HepG2 (cell line): Measurements from ENCODE around the gene KCNQ5. TPM values are rescaled to one million over a fixed set of nuclear protein-coding genes. Genes with fewer than 3 reads are reported as not detected.

Experiments used
- ATAC-seq: fragments of 200-7000 bp; cut with Tn5 transposase; 3 replicates; pipeline ENCODE4 v1.9.1; 2020; ENCODE audit warnings: mild to moderate bottlenecking, moderate library complexity
- BruUV-seq: library from RNA; stranded (reverse); fragments of 400-500 nt; replicated peaks from 2 replicates; lab custom pipeline; 2021; lab: Mats Ljungman, UMichigan
- CTCF ChIA-PET: fragments of 300-600 bp; formaldehyde crosslinking; extraction: SDS; loops from one replicate; lab custom pipeline; 2021; ENCODE audit warnings: low total read pairs, inconsistent platforms, low intra/inter-chr PET ratio; lab: Yijun Ruan, JAX
- POLR2A ChIA-PET: fragments of 350-600 bp; sonication (Branson Sonifier 250); formaldehyde crosslinking; loops from one replicate; lab custom pipeline; 2020; ENCODE audit warnings: antibody characterized with exemption, inconsistent platforms; lab: Yijun Ruan, JAX
- DNase-seq: peaks from one replicate; pipeline ENCODE4 v3.0.0-alpha.2; 2015; ENCODE audit warnings: low spot score
- FAIRE-seq: peaks from 3 replicates; lab custom pipeline; 2011; peaks lifted over from hg19 to GRCh38; lab: Jason Lieb, UNC
- H2AFZ ChIP-seq: one replicate; pipeline ENCODE4 v1.6.1; 2011; ENCODE audit warnings: low read length, inconsistent platforms
- H3K27ac ChIP-seq: fragments of 300-600 bp; 3 replicates; pipeline ENCODE4 v1.8.0; 2011; ENCODE audit warnings: mixed run types, mild to moderate bottlenecking, mixed read lengths, low read length, inconsistent platforms; ENCODE audit not compliant: insufficient read depth; ENCODE audit errors: extremely low read length
- H3K27me3 ChIP-seq, 2 experiments: fragments of 200-600 bp in 1 of 2; 2 replicates in 1 of 2; 3 replicates in 1 of 2; pipeline versions ENCODE4 v1.6.0 to v1.8.0; 2011; ENCODE audit warnings: low read length in 2 of 2, mild to moderate bottlenecking in 2 of 2, moderate library complexity in 2 of 2, inconsistent platforms in 1 of 2; ENCODE audit not compliant: insufficient read depth in 2 of 2, control insufficient read depth in 1 of 2
- H3K36me3 ChIP-seq, 2 experiments: fragments of 200-600 bp in 1 of 2; replicated peaks in 1 of 2; 2 replicates in 1 of 2; 3 replicates in 1 of 2; pipeline versions ENCODE4 v1.5.1 to v1.8.0; 2011; ENCODE audit warnings: low read length in 2 of 2, inconsistent platforms in 1 of 2; ENCODE audit not compliant: insufficient read depth in 2 of 2, control insufficient read depth in 1 of 2
- H3K4me1 ChIP-seq: 2 replicates; pipeline ENCODE4 v1.5.1; 2012; ENCODE audit warnings: low read length, inconsistent platforms; ENCODE audit not compliant: insufficient read depth
- H3K4me2 ChIP-seq: 2 replicates; pipeline ENCODE4 v1.6.0; 2011; ENCODE audit warnings: low read depth, low read length, inconsistent platforms
- H3K4me3 ChIP-seq, 3 experiments: fragments of 200-600 bp in 1 of 3; sonication (generic), shearing (Covaris generic) in 1 of 3; replicated peaks in 1 of 3; 2 replicates each; pipeline ENCODE4 v1.5.1; 2011 to 2016; ENCODE audit warnings: low read length in 3 of 3, inconsistent platforms in 2 of 3, low read depth in 2 of 3, mild to moderate bottlenecking in 2 of 3, control low read depth in 1 of 3, mixed read lengths in 1 of 3; ENCODE audit not compliant: insufficient read depth in 1 of 3
- H3K79me2 ChIP-seq: one replicate; pipeline ENCODE4 v1.6.1; 2011; ENCODE audit warnings: low read length, inconsistent platforms; ENCODE audit not compliant: insufficient read depth
- H3K9ac ChIP-seq: 2 replicates; pipeline ENCODE4 v1.6.0; 2011; ENCODE audit warnings: mild to moderate bottlenecking, low read depth, low read length, inconsistent platforms; ENCODE audit not compliant: insufficient read depth
- H3K9me3 ChIP-seq: 2 replicates; pipeline ENCODE4 v1.5.1; 2012; ENCODE audit warnings: mild to moderate bottlenecking, low read length
- H4K20me1 ChIP-seq: 2 replicates; pipeline ENCODE4 v1.6.0; 2011; ENCODE audit warnings: inconsistent platforms, mild to moderate bottlenecking, low read length, moderate library complexity; ENCODE audit not compliant: insufficient read depth
- AFF4 ChIP-seq: sonication (generic); formaldehyde crosslinking; IDR thresholded peaks from 2 replicates; pipeline ENCODE4 v1.4.0; 2020; ENCODE audit warnings: missing genetic modification reagents
- AGO1 ChIP-seq: fragments of 200-400 bp; formaldehyde crosslinking; IDR thresholded peaks from 2 replicates; pipeline ENCODE4 v1.6.1; 2017; ENCODE audit warnings: mild to moderate bottlenecking, low read depth, low read length, moderate library complexity; ENCODE audit not compliant: poor library complexity, severe bottlenecking
- GATA4 ChIP-seq: sonication (generic); IDR thresholded peaks from 2 replicates; pipeline ENCODE4 v1.6.1; 2016; ENCODE audit warnings: antibody characterized with exemption, low read depth, borderline replicate concordance
- HMGA1 ChIP-seq: sonication (generic); formaldehyde crosslinking; conservative IDR thresholded peaks from 2 replicates; pipeline ENCODE4 v1.4.0; 2020; ENCODE audit warnings: missing genetic modification reagents
- MTA3 ChIP-seq: sonication (generic); formaldehyde crosslinking; IDR thresholded peaks from 2 replicates; pipeline ENCODE4 v1.4.0; 2020; ENCODE audit warnings: missing genetic modification reagents
- PAF1 ChIP-seq: IDR thresholded peaks from 2 replicates; pipeline ENCODE4 v1.6.1; 2016; ENCODE audit warnings: missing genetic modification reagents, missing compliant biosample characterization
- POGZ ChIP-seq: sonication (generic); formaldehyde crosslinking; IDR thresholded peaks from 2 replicates; pipeline ENCODE4 v1.4.0; 2020; ENCODE audit warnings: mild to moderate bottlenecking, missing genetic modification reagents
- SNAPC5 ChIP-seq: sonication (generic); formaldehyde crosslinking; IDR thresholded peaks from 2 replicates; pipeline ENCODE4 v1.8.1; 2023; ENCODE audit warnings: mild to moderate bottlenecking, missing genetic modification reagents, borderline replicate concordance
- TBX2 ChIP-seq: sonication (generic); formaldehyde crosslinking; IDR thresholded peaks from 2 replicates; pipeline ENCODE4 v1.5.0; 2020; ENCODE audit warnings: missing genetic modification reagents, mild to moderate bottlenecking, borderline replicate concordance
- ZNF44 ChIP-seq: sonication (generic); formaldehyde crosslinking; IDR thresholded peaks from 2 replicates; pipeline ENCODE4 v1.5.1; 2020; ENCODE audit warnings: mild to moderate bottlenecking, missing genetic modification reagents
- ZNF512 ChIP-seq: sonication (generic); formaldehyde crosslinking; IDR thresholded peaks from 2 replicates; pipeline ENCODE4 v1.4.0; 2020; ENCODE audit warnings: mild to moderate bottlenecking, missing genetic modification reagents
- ZNF549 ChIP-seq: sonication (generic); formaldehyde crosslinking; IDR thresholded peaks from 2 replicates; pipeline ENCODE4 v1.5.0; 2020; ENCODE audit warnings: missing genetic modification reagents
- ZNF577 ChIP-seq: sonication (generic); formaldehyde crosslinking; IDR thresholded peaks from 2 replicates; pipeline ENCODE4 v1.4.0; 2020; ENCODE audit warnings: mild to moderate bottlenecking, low read depth, missing genetic modification reagents, borderline replicate concordance
- WGBS: methylation state at CpG from one replicate; pipeline ENCODE4 v1.1.6; 2017; ENCODE audit warnings: low lambda C conversion rate; 5-methylcytosine and 5-hydroxymethylcytosine counted together
- in situ Hi-C: cut with HindIII; loops from 2 replicates; pipeline ENCODE4 v1.10.0; 2017; ENCODE audit warnings: low pct_unique_long_range_greater_than_20kb; ENCODE audit not compliant: extremely low pct_ligation_motif_present
- intact Hi-C: fragments of 100-400 bp; cut with micrococcal nuclease; formaldehyde crosslinking; loops from one replicate; pipeline ENCODE4 v1.10.0; 2022; ENCODE audit not compliant: unreplicated experiment
- polyA plus RNA-seq, 8 experiments: library from polyadenylated mRNA; depleted of rRNA in 3 of 8; stranded (reverse) in 7 of 8; unstranded in 1 of 8; fragments of >200 nt; fragmentation: Illumina TruSeq in 4 of 8; extraction: Trizol in 4 of 8; gene quantifications; 2 replicates each; pipeline versions ENCODE4 v1.2.1 to v1.2.3, GENCODE V29; 2011 to 2016; ENCODE audit warnings: low read depth in 4 of 8, missing spikeins in 1 of 8, mixed read lengths in 1 of 8; ENCODE audit not compliant: insufficient read depth in 1 of 8
- total RNA-seq, 5 experiments: library from RNA; depleted of rRNA; stranded (reverse); fragments of >200 nt; fragmentation: Illumina TruSeq; extraction: Trizol; gene quantifications; 2 replicates each; pipeline ENCODE4 v1.2.3, GENCODE V29; 2016; ENCODE audit warnings: low read depth in 1 of 5

KCNQ5 gene
- total and polyA plus RNA-seq, 2 of the 13 experiments (the other 11 are each of a cell fraction or from before 2014, with no cell fraction given): 0.04 TPM; not detected in 1

- H3K9ac ChIP-seq: no peak overlapping the region
- no peaks in the 10 kb centered on the region for H3K27me3 ChIP-seq
- H2AFZ ChIP-seq: no peak overlapping the region
- no peaks in the 10 kb centered on the region for H4K20me1 ChIP-seq
- no peak for TF ChIP-seq POGZ
- TF ChIP-seq ZNF44 (CRISPR knock-in tag): no peak
- TF ChIP-seq GATA4: no peak
- no peak for TF ChIP-seq HMGA1 (CRISPR knock-in tag)
- no peak for TF ChIP-seq ZNF512 (CRISPR knock-in tag)
- no peak for TF ChIP-seq PAF1 (CRISPR knock-in tag)
- no peak for TF ChIP-seq SNAPC5 (CRISPR knock-in tag)
- no peak for TF ChIP-seq ZNF577 (CRISPR knock-in tag)
- no peak for TF ChIP-seq AFF4 (CRISPR knock-in tag)
- no peak for TF ChIP-seq AGO1
- no peak for TF ChIP-seq MTA3 (CRISPR knock-in tag)
- TF ChIP-seq ZNF549 (CRISPR knock-in tag): no peak
- no peak for TF ChIP-seq TBX2 (CRISPR knock-in tag)
- 9% methylated on average over 1 of the region's 1 CpG for WGBS
- DNase-seq (no peak), ATAC-seq (no peak), FAIRE-seq (no peak)
- H3K36me3 ChIP-seq: no peaks in the 10 kb centered on the region
- H3K4me1 ChIP-seq: no peaks in the 10 kb centered on the region
- H3K4me3 ChIP-seq: no peak overlapping the region
- no peaks in the 10 kb centered on the region for H3K9me3 ChIP-seq
- POLR2A ChIA-PET: no interaction called here
- no peak overlapping the region for H3K4me2 ChIP-seq
- in situ Hi-C loops: no loop called here
- CTCF ChIA-PET: no interaction called here
- H3K27ac ChIP-seq: no peak overlapping the region
- no peaks in the 10 kb centered on the region for H3K79me2 ChIP-seq
- no TSS peak for BruUV-seq
- intact Hi-C loops: no loop called here
These were observed 136.1 kb downstream of the KCNQ5 start for GRCh38 chr6:72757926-72758325.
